SK-N-SH treated with all-trans-retinoic acid at 6 μM for 48 hours (cell line): ENCODE results near the gene CEP164.

Experiments used
- ATAC-seq: fragments of 200-7000 bp; cut with Tn5 transposase; 3 replicates; pipeline ENCODE4 v1.9.1; 2020; ENCODE audit warnings: mild to moderate bottlenecking, moderate library complexity
- BACH2 ChIP-seq: fragments of 250-450 bp; sonication (Bioruptor Pico); IDR thresholded peaks from 2 replicates; pipeline ENCODE4 v1.9.0; 2021; ENCODE audit warnings: mild to moderate bottlenecking, borderline replicate concordance
- CSDC2 ChIP-seq: fragments of 250-450 bp; sonication (Bioruptor Pico); IDR thresholded peaks from 2 replicates; pipeline ENCODE4 v1.5.0; 2020; ENCODE audit warnings: mild to moderate bottlenecking, moderate library complexity
- CSRNP3 ChIP-seq: fragments of 250-450 bp; sonication (Bioruptor Pico); IDR thresholded peaks from 2 replicates; pipeline ENCODE4 v1.5.1; 2021; ENCODE audit warnings: mild to moderate bottlenecking, moderate library complexity
- ESRRG ChIP-seq: fragments of 250-450 bp; sonication (Bioruptor Pico); IDR thresholded peaks from 2 replicates; pipeline ENCODE4 v1.6.1; 2021; ENCODE audit warnings: mild to moderate bottlenecking
- GLIS3 ChIP-seq: fragments of 250-450 bp; sonication (Bioruptor Pico); IDR thresholded peaks from 2 replicates; pipeline ENCODE4 v1.5.0; 2020; ENCODE audit warnings: mild to moderate bottlenecking, moderate library complexity
- ISL1 ChIP-seq: fragments of 250-450 bp; sonication (Bioruptor Pico); IDR thresholded peaks from 2 replicates; pipeline ENCODE4 v2.1.2; 2022; ENCODE audit warnings: mild to moderate bottlenecking, moderate library complexity
- OSR1 ChIP-seq: fragments of 250-450 bp; sonication (Bioruptor Pico); IDR thresholded peaks from 2 replicates; pipeline ENCODE4 v1.8.0; 2022; ENCODE audit warnings: moderate library complexity, mild to moderate bottlenecking, inconsistent platforms
- PPARA ChIP-seq: fragments of 250-450 bp; sonication (Bioruptor Pico); IDR thresholded peaks from 2 replicates; pipeline ENCODE4 v1.5.0; 2020; ENCODE audit warnings: mild to moderate bottlenecking, borderline replicate concordance
- SNAI2 ChIP-seq: fragments of 250-450 bp; sonication (Bioruptor Pico); IDR thresholded peaks from 2 replicates; pipeline ENCODE4 v1.5.0; 2020; ENCODE audit warnings: mild to moderate bottlenecking, moderate library complexity
- TCF4 ChIP-seq: fragments of 250-450 bp; sonication (Bioruptor Pico); IDR thresholded peaks from 2 replicates; pipeline ENCODE4 v1.8.0; 2021; ENCODE audit warnings: mild to moderate bottlenecking, moderate library complexity, borderline replicate concordance
- TOX ChIP-seq: fragments of 250-450 bp; sonication (Bioruptor Pico); IDR thresholded peaks from 2 replicates; pipeline ENCODE4 v1.8.0; 2021; ENCODE audit warnings: mild to moderate bottlenecking, moderate library complexity, borderline replicate concordance
- ZC3H10 ChIP-seq: fragments of 250-450 bp; sonication (Bioruptor Pico); IDR thresholded peaks from 2 replicates; pipeline ENCODE4 v1.5.1; 2021; ENCODE audit warnings: mild to moderate bottlenecking, moderate library complexity
- ZFP30 ChIP-seq: fragments of 450-650 bp; formaldehyde crosslinking; IDR thresholded peaks from 2 replicates; pipeline ENCODE4 v1.5.0; 2022; ENCODE audit warnings: mild to moderate bottlenecking, moderate library complexity
- ZNF565 ChIP-seq: fragments of 450-650 bp; formaldehyde crosslinking; conservative IDR thresholded peaks from 2 replicates; pipeline ENCODE4 v1.5.0; 2020; ENCODE audit warnings: low read depth, mild to moderate bottlenecking, moderate library complexity
- ZNF8 ChIP-seq: fragments of 450-650 bp; formaldehyde crosslinking; IDR thresholded peaks from 2 replicates; pipeline ENCODE4 v1.5.0; 2020; ENCODE audit warnings: mild to moderate bottlenecking, moderate library complexity
- TF ChIP-seq, protein P1 (sequence below): fragments of 250-450 bp; sonication (Bioruptor Pico); IDR thresholded peaks from 2 replicates; pipeline ENCODE4 v1.8.0; 2020; ENCODE audit warnings: mild to moderate bottlenecking, moderate library complexity, borderline replicate concordance
- TF ChIP-seq, protein P2 (sequence below): fragments of 250-450 bp; sonication (Bioruptor Pico); IDR thresholded peaks from 2 replicates; pipeline ENCODE4 v1.5.0; 2020; ENCODE audit warnings: mild to moderate bottlenecking, moderate library complexity
- TF ChIP-seq, protein P3 (sequence below): fragments of 250-450 bp; sonication (Bioruptor Pico); IDR thresholded peaks from 2 replicates; pipeline ENCODE4 v1.8.0; 2021; ENCODE audit warnings: low read depth, mild to moderate bottlenecking, moderate library complexity, borderline replicate concordance

Gene CEP164

DNA sequence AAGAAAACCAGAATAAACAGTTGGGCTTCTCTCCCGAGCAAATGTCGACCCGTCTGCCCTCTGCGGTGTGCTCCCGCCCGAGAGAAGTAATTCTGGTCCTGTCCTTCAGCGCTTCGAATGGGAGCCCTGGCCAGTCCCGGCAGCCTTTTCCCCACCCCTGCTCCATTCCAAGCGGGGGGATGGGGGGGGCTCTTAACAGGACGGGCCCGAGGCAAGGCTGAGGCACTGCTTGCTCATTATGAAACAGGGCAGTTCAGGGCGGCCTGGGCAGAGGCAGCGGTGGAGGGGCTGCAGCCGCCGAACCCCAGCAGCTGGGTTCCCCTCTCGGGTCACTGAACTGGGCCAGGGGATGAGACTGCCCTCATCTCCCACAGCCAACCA is 27.4 kb upstream of the CEP164 start:
- peak; percentile 22 for ATAC-seq
- TF ChIP-seq TCF4 (CRISPR knock-in tag) (no peak), OSR1 (CRISPR knock-in tag) (no peak), GLIS3 (CRISPR knock-in tag) (no peak), ESRRG (CRISPR knock-in tag) (no peak), ZFP30 (CRISPR knock-in tag) (no peak), PPARA (CRISPR knock-in tag) (no peak), BACH2 (CRISPR knock-in tag) (no peak), SNAI2 (CRISPR knock-in tag) (no peak), CSRNP3 (no peak), ZC3H10 (CRISPR knock-in tag) (no peak), TOX (CRISPR knock-in tag) (no peak), ZNF565 (CRISPR knock-in tag) (no peak), CSDC2 (CRISPR knock-in tag) (no peak)
- TF ChIP-seq, protein P1, sequence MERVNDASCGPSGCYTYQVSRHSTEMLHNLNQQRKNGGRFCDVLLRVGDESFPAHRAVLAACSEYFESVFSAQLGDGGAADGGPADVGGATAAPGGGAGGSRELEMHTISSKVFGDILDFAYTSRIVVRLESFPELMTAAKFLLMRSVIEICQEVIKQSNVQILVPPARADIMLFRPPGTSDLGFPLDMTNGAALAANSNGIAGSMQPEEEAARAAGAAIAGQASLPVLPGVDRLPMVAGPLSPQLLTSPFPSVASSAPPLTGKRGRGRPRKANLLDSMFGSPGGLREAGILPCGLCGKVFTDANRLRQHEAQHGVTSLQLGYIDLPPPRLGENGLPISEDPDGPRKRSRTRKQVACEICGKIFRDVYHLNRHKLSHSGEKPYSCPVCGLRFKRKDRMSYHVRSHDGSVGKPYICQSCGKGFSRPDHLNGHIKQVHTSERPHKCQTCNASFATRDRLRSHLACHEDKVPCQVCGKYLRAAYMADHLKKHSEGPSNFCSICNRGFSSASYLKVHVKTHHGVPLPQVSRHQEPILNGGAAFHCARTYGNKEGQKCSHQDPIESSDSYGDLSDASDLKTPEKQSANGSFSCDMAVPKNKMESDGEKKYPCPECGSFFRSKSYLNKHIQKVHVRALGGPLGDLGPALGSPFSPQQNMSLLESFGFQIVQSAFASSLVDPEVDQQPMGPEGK, result no peak
- TF ChIP-seq, protein P2, sequence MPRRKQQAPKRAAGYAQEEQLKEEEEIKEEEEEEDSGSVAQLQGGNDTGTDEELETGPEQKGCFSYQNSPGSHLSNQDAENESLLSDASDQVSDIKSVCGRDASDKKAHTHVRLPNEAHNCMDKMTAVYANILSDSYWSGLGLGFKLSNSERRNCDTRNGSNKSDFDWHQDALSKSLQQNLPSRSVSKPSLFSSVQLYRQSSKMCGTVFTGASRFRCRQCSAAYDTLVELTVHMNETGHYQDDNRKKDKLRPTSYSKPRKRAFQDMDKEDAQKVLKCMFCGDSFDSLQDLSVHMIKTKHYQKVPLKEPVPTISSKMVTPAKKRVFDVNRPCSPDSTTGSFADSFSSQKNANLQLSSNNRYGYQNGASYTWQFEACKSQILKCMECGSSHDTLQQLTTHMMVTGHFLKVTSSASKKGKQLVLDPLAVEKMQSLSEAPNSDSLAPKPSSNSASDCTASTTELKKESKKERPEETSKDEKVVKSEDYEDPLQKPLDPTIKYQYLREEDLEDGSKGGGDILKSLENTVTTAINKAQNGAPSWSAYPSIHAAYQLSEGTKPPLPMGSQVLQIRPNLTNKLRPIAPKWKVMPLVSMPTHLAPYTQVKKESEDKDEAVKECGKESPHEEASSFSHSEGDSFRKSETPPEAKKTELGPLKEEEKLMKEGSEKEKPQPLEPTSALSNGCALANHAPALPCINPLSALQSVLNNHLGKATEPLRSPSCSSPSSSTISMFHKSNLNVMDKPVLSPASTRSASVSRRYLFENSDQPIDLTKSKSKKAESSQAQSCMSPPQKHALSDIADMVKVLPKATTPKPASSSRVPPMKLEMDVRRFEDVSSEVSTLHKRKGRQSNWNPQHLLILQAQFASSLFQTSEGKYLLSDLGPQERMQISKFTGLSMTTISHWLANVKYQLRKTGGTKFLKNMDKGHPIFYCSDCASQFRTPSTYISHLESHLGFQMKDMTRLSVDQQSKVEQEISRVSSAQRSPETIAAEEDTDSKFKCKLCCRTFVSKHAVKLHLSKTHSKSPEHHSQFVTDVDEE (CRISPR knock-in tag), result no peak
- TF ChIP-seq, all 23 proteins: peak for 0

GRCh38 chr11:117300773-117301172 is 26.9 kb upstream of the CEP164 start:
- TF ChIP-seq ZNF565 (CRISPR knock-in tag), result no peak
- TF ChIP-seq ISL1 (CRISPR knock-in tag), result no peak
- no peak for TF ChIP-seq ESRRG (CRISPR knock-in tag)
- no peak for ATAC-seq

DNA sequence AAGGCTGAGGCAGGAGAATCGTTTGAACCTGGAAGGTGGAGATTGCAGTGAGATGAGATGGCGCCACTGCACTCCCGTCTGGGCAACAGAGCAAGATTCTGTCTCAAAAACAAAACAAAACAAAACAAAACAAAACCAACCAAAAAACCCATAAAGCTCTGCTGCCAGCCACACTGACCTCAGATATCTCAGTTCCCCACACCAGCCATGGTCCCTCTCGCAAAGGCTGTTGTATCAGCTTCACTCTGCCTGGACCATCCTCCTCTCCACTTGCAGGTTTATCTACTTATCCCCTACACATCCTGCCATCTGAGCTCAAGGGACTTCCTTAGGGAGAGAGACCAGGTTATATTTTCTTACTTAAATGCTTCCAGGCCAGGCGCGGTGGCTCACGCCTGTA is 25.4 kb upstream of the CEP164 start:
- ATAC-seq, result no peak
- no peak for TF ChIP-seq TOX (CRISPR knock-in tag)
- no peak for TF ChIP-seq GLIS3 (CRISPR knock-in tag)
- TF ChIP-seq CSRNP3, result no peak
- no peak for TF ChIP-seq ISL1 (CRISPR knock-in tag)

- ATAC-seq, result no peak
- TF ChIP-seq ZNF8 (CRISPR knock-in tag), result no peak
- no peak for TF ChIP-seq OSR1 (CRISPR knock-in tag)
- TF ChIP-seq PPARA (CRISPR knock-in tag), result no peak
- no peak for TF ChIP-seq ESRRG (CRISPR knock-in tag)
- TF ChIP-seq, protein P3, sequence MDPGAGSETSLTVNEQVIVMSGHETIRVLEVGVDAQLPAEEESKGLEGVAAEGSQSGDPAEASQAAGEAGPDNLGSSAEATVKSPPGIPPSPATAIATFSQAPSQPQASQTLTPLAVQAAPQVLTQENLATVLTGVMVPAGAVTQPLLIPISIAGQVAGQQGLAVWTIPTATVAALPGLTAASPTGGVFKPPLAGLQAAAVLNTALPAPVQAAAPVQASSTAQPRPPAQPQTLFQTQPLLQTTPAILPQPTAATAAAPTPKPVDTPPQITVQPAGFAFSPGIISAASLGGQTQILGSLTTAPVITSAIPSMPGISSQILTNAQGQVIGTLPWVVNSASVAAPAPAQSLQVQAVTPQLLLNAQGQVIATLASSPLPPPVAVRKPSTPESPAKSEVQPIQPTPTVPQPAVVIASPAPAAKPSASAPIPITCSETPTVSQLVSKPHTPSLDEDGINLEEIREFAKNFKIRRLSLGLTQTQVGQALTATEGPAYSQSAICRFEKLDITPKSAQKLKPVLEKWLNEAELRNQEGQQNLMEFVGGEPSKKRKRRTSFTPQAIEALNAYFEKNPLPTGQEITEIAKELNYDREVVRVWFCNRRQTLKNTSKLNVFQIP, result no peak
Measured at GRCh38 chr11:117303101-117303500, 24.6 kb upstream of the CEP164 start.
